H1 (cell line): Measurements from ENCODE around the gene ACVRL1.

Experiments used
- CTCF ChIP-seq, 3 experiments: IDR thresholded peaks; 1 replicate in 2 of 3; 2 replicates in 1 of 3; pipeline versions ENCODE4 v1.5.1 to v1.6.1; 2011; ENCODE audit warnings: low read length in 3 of 3, mild to moderate bottlenecking in 3 of 3, inconsistent platforms in 2 of 3, low read depth in 1 of 3, moderate library complexity in 1 of 3; ENCODE audit not compliant: insufficient read depth in 1 of 3; ENCODE audit errors: control extremely low read depth in 1 of 3
- EP300 ChIP-seq, 2 experiments: IDR thresholded peaks; 1 replicate in 1 of 2; 2 replicates in 1 of 2; pipeline ENCODE4 v1.6.1; 2011 to 2012; ENCODE audit warnings: low read depth in 2 of 2, low read length in 2 of 2, mild to moderate bottlenecking in 2 of 2, borderline replicate concordance in 1 of 2, inconsistent platforms in 1 of 2, moderate library complexity in 1 of 2
- HDAC6 ChIP-seq: IDR thresholded peaks from one replicate; pipeline ENCODE4 v1.7.1; 2012; ENCODE audit warnings: low read depth, mild to moderate bottlenecking, inconsistent platforms, low read length, moderate library complexity
- POLR2A ChIP-seq, 2 experiments: IDR thresholded peaks; 1 replicate in 1 of 2; 2 replicates in 1 of 2; pipeline ENCODE4 v1.6.1; 2011; ENCODE audit warnings: low read depth in 2 of 2, low read length in 2 of 2, mild to moderate bottlenecking in 2 of 2; ENCODE audit errors: control extremely low read depth in 1 of 2
- RAD21 ChIP-seq, 2 experiments: IDR thresholded peaks in 1 of 2; conservative IDR thresholded peaks in 1 of 2; 2 replicates each; pipeline ENCODE4 v1.6.1; 2011; ENCODE audit warnings: low read depth in 2 of 2, low read length in 2 of 2, improper control_type of control experiment in 1 of 2, inconsistent platforms in 1 of 2, mild to moderate bottlenecking in 1 of 2, moderate library complexity in 1 of 2
- SIN3A ChIP-seq, 2 experiments: IDR thresholded peaks in 1 of 2; conservative IDR thresholded peaks in 1 of 2; 2 replicates each; pipeline ENCODE4 v1.6.1; 2011 to 2012; ENCODE audit warnings: low read length in 2 of 2, improper control_type of control experiment in 1 of 2, low read depth in 1 of 2, mild to moderate bottlenecking in 1 of 2
- SIRT6 ChIP-seq: IDR thresholded peaks from one replicate; pipeline ENCODE4 v1.7.1; 2012; ENCODE audit warnings: low read length, inconsistent platforms
- SRF ChIP-seq: IDR thresholded peaks from 2 replicates; pipeline ENCODE4 v1.6.1; 2011; ENCODE audit warnings: mild to moderate bottlenecking, low read depth, low read length, moderate library complexity
- TAF1 ChIP-seq: IDR thresholded peaks from 2 replicates; pipeline ENCODE4 v1.6.1; 2011; ENCODE audit warnings: mild to moderate bottlenecking, low read depth, low read length
- USF2 ChIP-seq: IDR thresholded peaks from 2 replicates; pipeline ENCODE4 v1.6.1; 2011; ENCODE audit warnings: low read length, improper control_type of control experiment

- no peak for TF ChIP-seq EP300 (IDR thresholded peaks at IDR 0.05; ENCODE audit: borderline replicate concordance in 1 of 2, low read depth in 2 of 2, low read length in 2 of 2)
- no peak for TF ChIP-seq CTCF (IDR thresholded peaks at IDR 0.05; ENCODE audit: control extremely low read depth in 1 of 3, insufficient read depth in 1 of 3, low read depth in 1 of 3, low read length in 3 of 3)
- no peak for TF ChIP-seq SRF
- no peak for TF ChIP-seq RAD21 (IDR thresholded peaks at IDR 0.05 in 1 of 2, conservative IDR thresholded peaks at IDR 0.05 in 1 of 2; ENCODE audit: low read depth in 2 of 2, low read length in 2 of 2)
- TF ChIP-seq SIRT6 = no peak
- TF ChIP-seq POLR2A (IDR thresholded peaks at IDR 0.05; ENCODE audit: control extremely low read depth in 1 of 2, low read depth in 2 of 2, low read length in 2 of 2) = no peak
- no peak for TF ChIP-seq HDAC6
- TF ChIP-seq SIN3A (conservative IDR thresholded peaks at IDR 0.05 in 1 of 2, IDR thresholded peaks at IDR 0.05 in 1 of 2; ENCODE audit: low read depth in 1 of 2, low read length in 2 of 2) = no peak
- TF ChIP-seq USF2 = no peak
- TF ChIP-seq TAF1 = no peak
These were observed 56.2 kb downstream of the ACVRL1 start for GRCh38 chr12:51963477-51963876.
